Prostate gland (tissue), 2 donors: ENCODE measurements around the gene SBF1. TPM values are rescaled to one million over a fixed set of nuclear protein-coding genes. Genes with fewer than 3 reads are reported as not detected.

Experiments
- DNase-seq: peaks from one replicate; pipeline ENCODE4 v3.0.0-alpha.2; 2019; ENCODE audit warnings: low spot score
- H3K27ac ChIP-seq, 2 donors: fragments of 200-600 bp; sonication (generic); 2 replicates each; pipeline ENCODE4 v1.5.1; 2017 to 2019
- H3K27me3 ChIP-seq: fragments of 200-600 bp; sonication (generic); replicated peaks from 2 replicates; pipeline ENCODE4 v1.5.1; 2019; ENCODE audit not compliant: insufficient read depth
- H3K36me3 ChIP-seq, 2 donors: fragments of 200-600 bp; sonication (generic); 1 replicate in 1 of 2; 2 replicates in 1 of 2; pipeline versions ENCODE4 v1.5.1 to v1.8.1; 2017 to 2019
- H3K4me1 ChIP-seq: fragments of 200-600 bp; sonication (generic); replicated peaks from 2 replicates; pipeline ENCODE4 v1.5.1; 2019
- H3K4me3 ChIP-seq, 2 donors: fragments of 200-600 bp; sonication (generic); 2 replicates each; pipeline ENCODE4 v1.5.1; 2017 to 2019
- H3K9me3 ChIP-seq: fragments of 200-600 bp; sonication (generic); 2 replicates; pipeline ENCODE4 v1.5.1; 2017
- CTCF ChIP-seq, 4 experiments: fragments of 200-600 bp in 2 of 4; fragments of 450-650 bp in 2 of 4; sonication (generic) in 2 of 4; IDR thresholded peaks; 1 replicate in 3 of 4; 2 replicates in 1 of 4; pipeline ENCODE4 v1.5.1; 2016 to 2019; ENCODE audit warnings: antibody characterized with exemption in 4 of 4, mild to moderate bottlenecking in 2 of 4, moderate library complexity in 2 of 4
- POLR2A ChIP-seq: fragments of 450-650 bp; IDR thresholded peaks from one replicate; pipeline ENCODE4 v1.6.1; 2016; ENCODE audit warnings: antibody characterized with exemption, mild to moderate bottlenecking
- POLR2AphosphoS5 ChIP-seq: sonication (generic); formaldehyde crosslinking; IDR thresholded peaks from one replicate; pipeline ENCODE4 v1.6.1; 2017; ENCODE audit warnings: antibody characterized with exemption
- WGBS: methylation state at CpG from one replicate; pipeline ENCODE4 v1.1.5; 2018; 5-methylcytosine and 5-hydroxymethylcytosine counted together
- intact Hi-C: fragments of 100-400 bp; cut with DNase I; formaldehyde crosslinking; loops from one replicate; pipeline ENCODE4 v1.14.2; 2022
- total RNA-seq, 2 donors: library from RNA; depleted of rRNA; stranded (reverse); fragments of >200 nt; gene quantifications; one replicate each; pipeline ENCODE4 v1.1.0, GENCODE V29; 2016

The SBF1 gene
- total RNA-seq, 2 donors from 2014 or later: 44.9 to 144 TPM

GRCh38 chr22:50481045-50481439, 6.2 kb upstream of the SBF1 start:
- Histone ChIP-seq H3K27me3 (no peaks in the 10 kb centered on the region), H3K9me3 (no peaks in the 10 kb centered on the region), H3K36me3 (no peaks in the 10 kb centered on the region), H3K27ac (peak overlapping the region; percentile 30 to 67), H3K4me1 (no peaks in the 10 kb centered on the region), H3K4me3 (peak overlapping the region; percentile 42 to 66)
- no peak for DNase-seq
- 8% methylated on average over 8 of the region's 45 CpGs for WGBS
- intact Hi-C loops: no loop called here
- TF ChIP-seq CTCF (IDR thresholded peaks at IDR 0.05): no peak
- TF ChIP-seq POLR2AphosphoS5: no peak
- no peak for TF ChIP-seq POLR2A

- Histone ChIP-seq H3K36me3 (no peaks in the 10 kb centered on the region), H3K27ac (no peak overlapping the region), H3K4me1 (peaks cover 5% of the 10 kb centered on the region), H3K4me3 (no peak overlapping the region), H3K9me3 (no peaks in the 10 kb centered on the region), H3K27me3 (no peaks in the 10 kb centered on the region)
- DNase-seq: no peak
- intact Hi-C loops: no loop called here
- no peak for TF ChIP-seq CTCF (IDR thresholded peaks at IDR 0.05)
- no peak for TF ChIP-seq POLR2A
- TF ChIP-seq POLR2AphosphoS5: no peak
- 73% methylated on average over 11 of the region's 11 CpGs for WGBS
Observed at GRCh38 chr22:50479721-50480120, 4.9 kb upstream of the SBF1 start.

GRCh38 chr22:50477923-50478322, 3.1 kb upstream of the SBF1 start:
- Histone ChIP-seq H3K36me3 (no peaks in the 10 kb centered on the region), H3K4me1 (peaks cover 15% of the 10 kb centered on the region), H3K27ac (no peak overlapping the region), H3K4me3 (no peak overlapping the region), H3K9me3 (no peaks in the 10 kb centered on the region), H3K27me3 (no peaks in the 10 kb centered on the region)
- TF ChIP-seq POLR2AphosphoS5: no peak
- TF ChIP-seq CTCF (IDR thresholded peaks at IDR 0.05): no peak
- TF ChIP-seq POLR2A: no peak
- DNase-seq: no peak
- WGBS: 89% methylated on average over 12 of the region's 12 CpGs
- intact Hi-C loops: no loop called here

- intact Hi-C loops: no loop called here
- no peak for DNase-seq
- H3K9me3 ChIP-seq: no peaks in the 10 kb centered on the region
- no peaks in the 10 kb centered on the region for H3K36me3 ChIP-seq
- TF ChIP-seq CTCF (IDR thresholded peaks at IDR 0.05): no peak
- TF ChIP-seq POLR2A: no peak
- no peak for TF ChIP-seq POLR2AphosphoS5
- H3K27me3 ChIP-seq: no peaks in the 10 kb centered on the region
- H3K4me1 ChIP-seq: peaks cover 18% of the 10 kb centered on the region
- no peak overlapping the region for H3K27ac ChIP-seq
- H3K4me3 ChIP-seq: no peak overlapping the region
- WGBS: 29% methylated on average over 7 of the region's 7 CpGs
Observed at GRCh38 chr22:50476868-50477267, 2.0 kb upstream of the SBF1 start.

GRCh38 chr22:50475652-50476002, 792 bp upstream of the SBF1 start:
- no peaks in the 10 kb centered on the region for H3K36me3 ChIP-seq
- WGBS: 94% methylated on average over 6 of the region's 6 CpGs
- H3K27me3 ChIP-seq: no peaks in the 10 kb centered on the region
- no peaks in the 10 kb centered on the region for H3K9me3 ChIP-seq
- no peak for TF ChIP-seq POLR2A
- no peak for TF ChIP-seq POLR2AphosphoS5
- TF ChIP-seq CTCF (IDR thresholded peaks at IDR 0.05): no peak
- H3K27ac ChIP-seq: peak overlapping the region in 1 of 2 donors; percentile 77
- intact Hi-C loops: no loop called here
- H3K4me1 ChIP-seq: peaks cover 25% of the 10 kb centered on the region
- peak overlapping the region in 1 of 2 donors; percentile 86 for H3K4me3 ChIP-seq
- no peak for DNase-seq
